K562 (cell line): ENCODE data around the gene PDGFA. TPM values are rescaled to one million over a fixed set of nuclear protein-coding genes. Genes with fewer than 3 reads are reported as not detected.

ENCODE experiments used
- ATAC-seq: fragments of 200-7000 bp; cut with Tn5 transposase; 3 replicates; pipeline ENCODE4 v1.9.1; 2020; ENCODE audit warnings: moderate library complexity
- BruUV-seq: library from RNA; stranded (reverse); fragments of 400-500 nt; replicated peaks from 2 replicates; lab custom pipeline; 2021; lab: Mats Ljungman, UMichigan
- CTCF ChIA-PET: fragments of 300-600 bp; formaldehyde crosslinking; extraction: SDS; loops from one replicate; lab custom pipeline; 2021; ENCODE audit warnings: low intra/inter-chr PET ratio; lab: Yijun Ruan, JAX
- POLR2A ChIA-PET: fragments of 300-600, 350-650 bp; sonication (Branson Sonifier 250); formaldehyde crosslinking; extraction: SDS; loops from one replicate; lab custom pipeline; 2021; ENCODE audit warnings: antibody characterized with exemption, inconsistent platforms; lab: Yijun Ruan, JAX
- DNase-seq, 4 experiments: peaks; one replicate each; pipeline versions ENCODE4 v3.0.0 to v3.0.0-alpha.2; 2011 to 2018; ENCODE audit warnings: low spot score in 3 of 4, mixed read lengths in 3 of 4; ENCODE audit errors: extremely low read depth in 1 of 4
- FAIRE-seq: peaks from 2 replicates; lab custom pipeline; 2011; peaks lifted over from hg19 to GRCh38; lab: Jason Lieb, UNC
- H2AFZ ChIP-seq: 2 replicates; pipeline ENCODE4 v1.6.0; 2011; ENCODE audit warnings: low read depth, low read length, control low read depth, inconsistent platforms
- H3K27ac ChIP-seq: fragments of 200-600 bp; 3 replicates; pipeline ENCODE4 v1.8.0; 2011; ENCODE audit warnings: low read depth, mild to moderate bottlenecking, control low read depth, inconsistent platforms, low read length, moderate library complexity, mixed read lengths; ENCODE audit errors: extremely low read depth
- H3K27me3 ChIP-seq, 2 experiments: fragments of 300-600 bp in 1 of 2; 2 replicates in 1 of 2; 3 replicates in 1 of 2; pipeline versions ENCODE4 v1.6.0 to v1.8.0; 2011; ENCODE audit warnings: inconsistent platforms in 2 of 2, low read length in 2 of 2, mild to moderate bottlenecking in 1 of 2, mixed read lengths in 1 of 2, moderate library complexity in 1 of 2; ENCODE audit not compliant: control insufficient read depth in 2 of 2, insufficient read depth in 2 of 2
- H3K36me3 ChIP-seq: fragments of 300-600 bp; 3 replicates; pipeline ENCODE4 v1.8.0; 2011; ENCODE audit warnings: mild to moderate bottlenecking, low read length, inconsistent platforms; ENCODE audit not compliant: control insufficient read depth, insufficient read depth
- H3K4me1 ChIP-seq, 2 experiments: fragments of 200-600 bp in 1 of 2; replicated peaks in 1 of 2; 2 replicates in 1 of 2; 3 replicates in 1 of 2; pipeline versions ENCODE4 v1.5.1 to v1.8.0; 2011; ENCODE audit warnings: inconsistent platforms in 2 of 2, low read length in 2 of 2, mild to moderate bottlenecking in 1 of 2, mixed read lengths in 1 of 2, moderate library complexity in 1 of 2; ENCODE audit not compliant: control insufficient read depth in 2 of 2, insufficient read depth in 2 of 2
- H3K4me2 ChIP-seq: 2 replicates; pipeline ENCODE4 v1.6.1; 2011; ENCODE audit warnings: low read length, control low read depth, inconsistent platforms, mixed read lengths; ENCODE audit not compliant: insufficient read depth
- H3K4me3 ChIP-seq: fragments of 200-600 bp; sonication (generic), shearing (Covaris generic); 2 replicates; pipeline ENCODE4 v1.5.1; 2016; ENCODE audit warnings: control low read depth, inconsistent platforms
- H3K79me2 ChIP-seq: fragments of 200-600 bp; 3 replicates; pipeline ENCODE4 v1.8.0; 2011; ENCODE audit warnings: low read length, inconsistent platforms; ENCODE audit not compliant: control insufficient read depth, insufficient read depth
- H3K9ac ChIP-seq, 2 experiments: 2 replicates each; pipeline versions ENCODE4 v1.6.0 to v1.6.1; 2011; ENCODE audit warnings: low read depth in 2 of 2, low read length in 2 of 2, control low read depth in 1 of 2, inconsistent platforms in 1 of 2, mild to moderate bottlenecking in 1 of 2, mixed read lengths in 1 of 2; ENCODE audit not compliant: insufficient read depth in 1 of 2
- H3K9me1 ChIP-seq: one replicate; pipeline ENCODE4 v1.6.0; 2011; ENCODE audit warnings: inconsistent platforms, mild to moderate bottlenecking, low read length, moderate library complexity; ENCODE audit not compliant: control insufficient read depth, insufficient read depth
- H3K9me3 ChIP-seq: replicated peaks from 2 replicates; pipeline ENCODE4 v1.5.1; 2011; ENCODE audit warnings: low read depth, low read length, inconsistent platforms; ENCODE audit not compliant: control insufficient read depth, insufficient read depth
- H4K20me1 ChIP-seq: replicated peaks from 2 replicates; pipeline ENCODE4 v1.6.1; 2011; ENCODE audit warnings: low read length, inconsistent platforms, mixed read lengths; ENCODE audit not compliant: control insufficient read depth, insufficient read depth
- FOXO4 ChIP-seq: fragments of 450-650 bp; formaldehyde crosslinking; IDR thresholded peaks from 2 replicates; pipeline ENCODE4 v1.4.0; 2020; ENCODE audit warnings: mild to moderate bottlenecking, moderate library complexity
- SAFB ChIP-seq: fragments of 200-400 bp; formaldehyde crosslinking; IDR thresholded peaks from 2 replicates; pipeline ENCODE4 v1.6.1; 2017; ENCODE audit warnings: low read depth, low read length, borderline replicate concordance
- SMC3 ChIP-seq: conservative IDR thresholded peaks from 2 replicates; pipeline ENCODE4 v1.6.1; 2011; ENCODE audit warnings: low read depth, low read length, improper control_type of control experiment; ENCODE audit not compliant: insufficient read depth
- SRF ChIP-seq, 2 experiments: fragments of 250-450, 450-650 bp in 1 of 2; sonication (Bioruptor Pico) in 1 of 2; sonication (generic) in 1 of 2; formaldehyde crosslinking; IDR thresholded peaks; 2 replicates each; pipeline versions ENCODE4 v1.5.0 to v1.5.1; 2020 to 2022; ENCODE audit warnings: mild to moderate bottlenecking in 1 of 2, missing genetic modification reagents in 1 of 2
- TCF15 ChIP-seq: fragments of 250-450 bp; sonication (Bioruptor Pico); IDR thresholded peaks from 2 replicates; pipeline ENCODE4 v1.8.0; 2022; ENCODE audit warnings: moderate library complexity, mild to moderate bottlenecking, inconsistent platforms
- TCF7 ChIP-seq: sonication (generic); IDR thresholded peaks from 2 replicates; pipeline ENCODE4 v1.6.1; 2016; ENCODE audit warnings: antibody characterized with exemption, borderline replicate concordance
- ZBTB49 ChIP-seq: sonication (generic); formaldehyde crosslinking; IDR thresholded peaks from 2 replicates; pipeline ENCODE4 v1.8.0; 2022; ENCODE audit warnings: missing genetic modification reagents, mild to moderate bottlenecking, borderline replicate concordance
- ZNF780A ChIP-seq: fragments of 250-450 bp; sonication (Bioruptor Pico); IDR thresholded peaks from 2 replicates; pipeline ENCODE4 v1.5.0; 2021; ENCODE audit warnings: mild to moderate bottlenecking
- WGBS: fragments of 100-300 bp; shearing (Covaris generic); methylation state at CpG from one replicate; pipeline ENCODE4 v1.1.6; 2016; ENCODE audit warnings: low coverage, mixed read lengths; ENCODE audit not compliant: insufficient coverage; ENCODE audit errors: missing lambda C conversion rate; 5-methylcytosine and 5-hydroxymethylcytosine counted together
- in situ Hi-C: fragments of 300-500 bp; cut with MboI; formaldehyde crosslinking; loops from 4 replicates; pipeline ENCODE4 v1.15.0; 2018; ENCODE audit warnings: inconsistent platforms, mixed read lengths
- intact Hi-C: fragments of 100-400 bp; cut with micrococcal nuclease; formaldehyde crosslinking; loops from 2 replicates; pipeline ENCODE4 v1.14.2; 2022
- polyA plus RNA-seq, 8 experiments: library from polyadenylated mRNA; depleted of rRNA in 4 of 8; stranded (reverse) in 5 of 8; unstranded in 3 of 8; fragments of >200 nt; fragmentation: Nextera tagmentation in 2 of 8; fragmentation: Illumina TruSeq in 1 of 8; extraction: Ambion mirVana in 2 of 8; extraction: Trizol in 1 of 8; gene quantifications; 2 replicates each; pipeline versions ENCODE4 v1.2.1 to v1.2.3, GENCODE V29; 2011 to 2014; ENCODE audit warnings: inconsistent platforms in 1 of 8, missing spikeins in 1 of 8
- total RNA-seq, 7 experiments: library from RNA; depleted of rRNA in 6 of 7; stranded (reverse); fragments of >200 nt in 6 of 7; fragmentation: Illumina TruSeq in 2 of 7; extraction: Trizol in 2 of 7; gene quantifications; 2 replicates each; pipeline versions ENCODE4 v1.2.1 to v1.2.3, GENCODE V29; 2011 to 2021; ENCODE audit warnings: low replicate concordance in 1 of 7
- TF ChIP-seq, protein P1 (sequence below), 2 experiments: fragments of 200-800 bp in 1 of 2; sonication (Bioruptor generic) in 1 of 2; sonication (generic) in 1 of 2; formaldehyde crosslinking in 1 of 2; IDR thresholded peaks in 1 of 2; conservative IDR thresholded peaks in 1 of 2; 2 replicates each; pipeline versions ENCODE4 v1.5.0 to v1.6.1; 2016 to 2020; ENCODE audit warnings: missing compliant biosample characterization in 1 of 2, missing genetic modification characterization in 1 of 2, missing genetic modification reagents in 1 of 2
- TF ChIP-seq, protein P2 (sequence below): sonication (generic); formaldehyde crosslinking; IDR thresholded peaks from 2 replicates; pipeline ENCODE4 v1.8.1; 2023; ENCODE audit warnings: mild to moderate bottlenecking, missing genetic modification reagents

Gene PDGFA
- total and polyA plus RNA-seq, 9 of the 15 experiments (the other 6 are each of a cell fraction or from before 2014, with no cell fraction given) = 2.5 to 10.2 (median 4.6) TPM

DNA sequence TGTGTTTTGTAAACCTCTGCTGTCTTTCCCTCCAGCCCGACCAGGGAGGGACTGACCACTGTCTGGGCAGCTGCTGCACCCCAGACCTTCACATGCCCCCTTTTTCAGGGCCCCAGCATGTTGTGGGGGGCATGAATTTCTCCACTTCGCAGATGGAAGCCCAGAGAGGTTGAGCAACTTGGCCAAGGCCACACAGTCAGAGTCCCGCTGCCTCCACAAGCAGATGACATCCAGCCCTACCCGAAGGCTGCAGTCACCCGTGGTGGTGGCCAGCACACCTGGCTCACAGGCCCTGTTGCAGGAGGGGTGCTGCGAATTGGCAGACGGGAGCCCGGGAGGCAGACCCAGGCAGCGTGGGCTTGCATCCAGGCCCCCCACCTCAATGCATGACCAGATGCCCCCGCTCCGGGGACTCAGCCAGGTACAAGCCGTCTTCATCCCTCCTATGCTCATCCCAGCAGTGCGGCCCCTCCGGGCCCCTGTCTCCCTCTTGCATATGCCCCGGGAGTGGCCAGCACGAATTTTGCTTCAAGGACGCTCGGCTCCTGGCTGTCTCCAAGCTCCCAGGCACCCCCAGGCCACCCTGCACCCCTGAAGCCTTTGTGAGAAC, 36.0 kb upstream of the PDGFA start (continued):
- TF ChIP-seq FOXO4 (CRISPR knock-in tag) = no peak
- no peak for TF ChIP-seq SMC3
- TF ChIP-seq, protein P1, sequence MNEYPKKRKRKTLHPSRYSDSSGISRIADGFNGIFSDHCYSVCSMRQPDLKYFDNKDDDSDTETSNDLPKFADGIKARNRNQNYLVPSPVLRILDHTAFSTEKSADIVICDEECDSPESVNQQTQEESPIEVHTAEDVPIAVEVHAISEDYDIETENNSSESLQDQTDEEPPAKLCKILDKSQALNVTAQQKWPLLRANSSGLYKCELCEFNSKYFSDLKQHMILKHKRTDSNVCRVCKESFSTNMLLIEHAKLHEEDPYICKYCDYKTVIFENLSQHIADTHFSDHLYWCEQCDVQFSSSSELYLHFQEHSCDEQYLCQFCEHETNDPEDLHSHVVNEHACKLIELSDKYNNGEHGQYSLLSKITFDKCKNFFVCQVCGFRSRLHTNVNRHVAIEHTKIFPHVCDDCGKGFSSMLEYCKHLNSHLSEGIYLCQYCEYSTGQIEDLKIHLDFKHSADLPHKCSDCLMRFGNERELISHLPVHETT (CRISPR knock-in tag; conservative IDR thresholded peaks at IDR 0.05 in 1 of 2, IDR thresholded peaks at IDR 0.05 in 1 of 2) = no peak
- no peak for TF ChIP-seq SAFB

DNA sequence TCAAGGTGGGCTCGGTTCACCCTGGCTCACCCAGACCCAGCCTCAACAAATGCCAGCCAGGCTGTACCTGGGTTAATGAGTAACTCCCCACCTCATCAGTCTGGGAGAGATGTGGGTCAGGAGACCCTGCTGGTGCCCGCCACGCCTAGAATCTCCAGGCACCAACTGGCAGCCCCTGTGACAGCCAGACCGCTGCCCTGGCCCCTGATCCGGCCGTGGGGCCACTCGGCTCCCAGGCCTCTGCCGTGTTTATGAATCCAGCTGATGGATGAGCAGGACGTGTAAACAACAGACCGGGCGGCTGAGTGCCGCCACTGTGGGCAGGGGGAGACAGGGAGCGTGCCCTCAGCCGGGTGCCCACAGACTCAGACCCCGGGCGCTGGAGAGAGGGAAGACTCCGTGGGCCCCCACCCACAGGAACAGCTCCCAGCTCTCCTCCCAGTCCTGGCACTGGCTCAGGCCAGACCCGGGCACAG, 34.0 kb upstream of the PDGFA start:
- no peaks in the 10 kb centered on the region for H3K79me2 ChIP-seq
- H3K27me3 ChIP-seq = no peaks in the 10 kb centered on the region
- peaks cover 0 to 30% of the 10 kb centered on the region in 2 experiments; a peak in 2 of 5 replicates for H3K4me1 ChIP-seq
- H2AFZ ChIP-seq = no peak overlapping the region
- in situ Hi-C loops = no loop called here
- no peaks in the 10 kb centered on the region for H3K9me1 ChIP-seq
- H3K9ac ChIP-seq = no peak overlapping the region
- intact Hi-C loops = no loop called here
- FAIRE-seq (no peak), DNase-seq (no peak), ATAC-seq (no peak)
- ChIA-PET CTCF (no interaction called here), POLR2A (interaction anchor here (0.7 kb wide), 1 partner anchor 257 kb away, joined by 3 read pairs; no protein-coding TSS in a partner anchor)
- H3K36me3 ChIP-seq = no peaks in the 10 kb centered on the region; the same call in 2 of the 3 replicates
- no peak overlapping the region for H3K4me2 ChIP-seq
- H3K4me3 ChIP-seq = no peak overlapping the region
- H3K27ac ChIP-seq = no peak overlapping the region
- 74% methylated on average over 14 of the region's 18 CpGs for WGBS
- BruUV-seq = no TSS peak
- no peaks in the 10 kb centered on the region; the same call in 1 of the 2 replicates for H3K9me3 ChIP-seq
- H4K20me1 ChIP-seq = no peaks in the 10 kb centered on the region
- TF ChIP-seq, protein P2, sequence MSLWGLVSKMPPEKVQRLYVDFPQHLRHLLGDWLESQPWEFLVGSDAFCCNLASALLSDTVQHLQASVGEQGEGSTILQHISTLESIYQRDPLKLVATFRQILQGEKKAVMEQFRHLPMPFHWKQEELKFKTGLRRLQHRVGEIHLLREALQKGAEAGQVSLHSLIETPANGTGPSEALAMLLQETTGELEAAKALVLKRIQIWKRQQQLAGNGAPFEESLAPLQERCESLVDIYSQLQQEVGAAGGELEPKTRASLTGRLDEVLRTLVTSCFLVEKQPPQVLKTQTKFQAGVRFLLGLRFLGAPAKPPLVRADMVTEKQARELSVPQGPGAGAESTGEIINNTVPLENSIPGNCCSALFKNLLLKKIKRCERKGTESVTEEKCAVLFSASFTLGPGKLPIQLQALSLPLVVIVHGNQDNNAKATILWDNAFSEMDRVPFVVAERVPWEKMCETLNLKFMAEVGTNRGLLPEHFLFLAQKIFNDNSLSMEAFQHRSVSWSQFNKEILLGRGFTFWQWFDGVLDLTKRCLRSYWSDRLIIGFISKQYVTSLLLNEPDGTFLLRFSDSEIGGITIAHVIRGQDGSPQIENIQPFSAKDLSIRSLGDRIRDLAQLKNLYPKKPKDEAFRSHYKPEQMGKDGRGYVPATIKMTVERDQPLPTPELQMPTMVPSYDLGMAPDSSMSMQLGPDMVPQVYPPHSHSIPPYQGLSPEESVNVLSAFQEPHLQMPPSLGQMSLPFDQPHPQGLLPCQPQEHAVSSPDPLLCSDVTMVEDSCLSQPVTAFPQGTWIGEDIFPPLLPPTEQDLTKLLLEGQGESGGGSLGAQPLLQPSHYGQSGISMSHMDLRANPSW = no peak
- TF ChIP-seq ZNF780A (no peak), TCF7 (no peak), ZBTB49 (no peak), SRF (CRISPR knock-in tag; IDR thresholded peaks at IDR 0.05) (no peak), TCF15 (no peak)
